ENCODE results near the gene PANK3.

Gene PANK3

DNA sequence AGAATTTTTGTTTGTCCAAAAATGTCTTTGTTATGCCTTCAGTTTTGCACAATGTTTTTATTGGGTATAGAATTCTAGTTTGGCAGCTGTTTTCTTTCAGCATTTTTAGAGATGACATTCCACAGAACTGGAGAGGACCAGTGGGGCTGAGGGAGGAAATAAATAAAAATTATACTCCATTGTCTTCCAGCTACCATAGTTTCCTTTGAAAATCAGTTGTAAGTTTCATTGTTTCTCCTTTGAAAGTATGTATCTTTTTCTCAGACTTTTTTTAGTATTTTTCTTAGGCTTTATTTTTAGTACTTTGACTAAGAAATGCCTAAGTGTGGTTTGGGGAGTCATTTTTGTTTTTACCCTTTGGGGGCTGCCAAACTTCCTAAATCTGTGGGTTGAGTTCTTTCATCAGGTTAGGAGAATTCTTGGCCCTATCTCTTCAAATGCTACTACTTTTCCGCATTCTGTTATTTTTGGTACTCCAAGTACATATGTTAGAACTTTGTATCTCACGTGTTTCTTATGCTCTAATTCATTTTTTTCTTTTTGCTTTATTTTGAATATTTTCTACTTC is 65.2 kb downstream of the PANK3 start:
- TF ChIP-seq CTCF (conservative IDR thresholded peaks at IDR 0.05; ENCODE audit: low read depth, low read length): no peak
- no peak overlapping the region for H3K4me3 ChIP-seq (ENCODE audit: low read length)
- no peak for DNase-seq (ENCODE audit: low read depth)

- TF ChIP-seq CTCF (conservative IDR thresholded peaks at IDR 0.05; ENCODE audit: low read depth, low read length): no peak
- DNase-seq (ENCODE audit: low read depth): no peak
- no peak overlapping the region for H3K4me3 ChIP-seq (ENCODE audit: low read length)
Measured at GRCh38 chr5:168502563-168503237, 76.5 kb downstream of the PANK3 start.
